GM10248 (cell line): Measurements from ENCODE around the gene BTBD2.

Experiments
- CTCF ChIA-PET: fragments of 300-600 bp; sonication (Branson Sonifier 250); formaldehyde crosslinking; extraction: SDS; loops from one replicate; lab custom pipeline; 2021; ENCODE audit warnings: antibody characterized with exemption; lab: Yijun Ruan, JAX
- POLR2A ChIA-PET: fragments of 350-650 bp; sonication (Branson Sonifier 250); formaldehyde crosslinking; extraction: SDS; loops from one replicate; lab custom pipeline; 2020; ENCODE audit warnings: antibody characterized with exemption; lab: Yijun Ruan, JAX
- DNase-seq: peaks from one replicate; pipeline ENCODE4 v3.0.0; 2012; ENCODE audit errors: extremely low spot score
- TF ChIP-seq, protein P1 (sequence below): IDR thresholded peaks from 2 replicates; pipeline ENCODE4 v1.5.1; 2012; ENCODE audit warnings: mild to moderate bottlenecking, low read depth; ENCODE audit errors: extremely low read depth, missing control alignments, control extremely low read depth

BTBD2 gene

DNA sequence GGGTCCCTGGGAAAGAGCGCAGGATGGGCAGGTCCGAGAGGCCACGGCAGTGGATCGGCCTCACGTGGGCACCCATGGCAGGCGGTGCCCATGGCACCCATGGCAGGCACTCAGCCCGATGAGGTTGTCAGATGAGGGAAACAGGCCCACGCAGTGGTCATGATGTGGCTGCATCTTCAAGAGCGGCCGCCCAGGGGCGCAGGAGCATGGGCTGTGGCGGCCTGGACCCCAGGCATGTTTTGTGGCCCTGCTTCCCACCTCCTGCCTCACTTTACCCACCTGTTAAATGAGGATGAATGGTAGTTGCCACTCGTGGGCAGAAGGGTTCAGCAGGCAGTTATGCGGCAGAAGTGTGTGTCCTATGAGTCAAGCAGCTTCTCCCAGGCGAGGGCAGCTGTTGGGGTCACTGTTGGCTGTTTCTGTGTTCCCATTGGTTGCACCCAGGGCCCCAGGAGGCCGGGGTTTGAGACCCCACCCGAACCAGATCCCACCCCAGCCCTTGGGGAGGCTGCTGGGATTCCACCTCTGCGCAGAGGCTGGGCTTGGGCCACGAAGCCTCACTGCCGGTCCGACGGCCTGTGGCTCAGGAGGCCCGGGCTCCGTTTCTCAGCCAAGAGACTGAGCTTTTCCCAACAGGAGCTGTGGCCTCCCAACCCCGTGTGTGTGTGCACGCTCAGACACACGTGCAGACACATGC lies 44.6 kb downstream of the BTBD2 start:
- ChIA-PET POLR2A (interaction anchor here (1.1 kb wide), 1 partner anchor 20 kb away, joined by 3 read pairs; no protein-coding TSS in a partner anchor), CTCF (interaction anchor here (1.3 kb wide), 1 partner anchor 107 kb away, joined by 3 read pairs; no protein-coding TSS in a partner anchor)
- no peak for DNase-seq
- TF ChIP-seq, protein P1, sequence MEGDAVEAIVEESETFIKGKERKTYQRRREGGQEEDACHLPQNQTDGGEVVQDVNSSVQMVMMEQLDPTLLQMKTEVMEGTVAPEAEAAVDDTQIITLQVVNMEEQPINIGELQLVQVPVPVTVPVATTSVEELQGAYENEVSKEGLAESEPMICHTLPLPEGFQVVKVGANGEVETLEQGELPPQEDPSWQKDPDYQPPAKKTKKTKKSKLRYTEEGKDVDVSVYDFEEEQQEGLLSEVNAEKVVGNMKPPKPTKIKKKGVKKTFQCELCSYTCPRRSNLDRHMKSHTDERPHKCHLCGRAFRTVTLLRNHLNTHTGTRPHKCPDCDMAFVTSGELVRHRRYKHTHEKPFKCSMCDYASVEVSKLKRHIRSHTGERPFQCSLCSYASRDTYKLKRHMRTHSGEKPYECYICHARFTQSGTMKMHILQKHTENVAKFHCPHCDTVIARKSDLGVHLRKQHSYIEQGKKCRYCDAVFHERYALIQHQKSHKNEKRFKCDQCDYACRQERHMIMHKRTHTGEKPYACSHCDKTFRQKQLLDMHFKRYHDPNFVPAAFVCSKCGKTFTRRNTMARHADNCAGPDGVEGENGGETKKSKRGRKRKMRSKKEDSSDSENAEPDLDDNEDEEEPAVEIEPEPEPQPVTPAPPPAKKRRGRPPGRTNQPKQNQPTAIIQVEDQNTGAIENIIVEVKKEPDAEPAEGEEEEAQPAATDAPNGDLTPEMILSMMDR, result no peak

DNA sequence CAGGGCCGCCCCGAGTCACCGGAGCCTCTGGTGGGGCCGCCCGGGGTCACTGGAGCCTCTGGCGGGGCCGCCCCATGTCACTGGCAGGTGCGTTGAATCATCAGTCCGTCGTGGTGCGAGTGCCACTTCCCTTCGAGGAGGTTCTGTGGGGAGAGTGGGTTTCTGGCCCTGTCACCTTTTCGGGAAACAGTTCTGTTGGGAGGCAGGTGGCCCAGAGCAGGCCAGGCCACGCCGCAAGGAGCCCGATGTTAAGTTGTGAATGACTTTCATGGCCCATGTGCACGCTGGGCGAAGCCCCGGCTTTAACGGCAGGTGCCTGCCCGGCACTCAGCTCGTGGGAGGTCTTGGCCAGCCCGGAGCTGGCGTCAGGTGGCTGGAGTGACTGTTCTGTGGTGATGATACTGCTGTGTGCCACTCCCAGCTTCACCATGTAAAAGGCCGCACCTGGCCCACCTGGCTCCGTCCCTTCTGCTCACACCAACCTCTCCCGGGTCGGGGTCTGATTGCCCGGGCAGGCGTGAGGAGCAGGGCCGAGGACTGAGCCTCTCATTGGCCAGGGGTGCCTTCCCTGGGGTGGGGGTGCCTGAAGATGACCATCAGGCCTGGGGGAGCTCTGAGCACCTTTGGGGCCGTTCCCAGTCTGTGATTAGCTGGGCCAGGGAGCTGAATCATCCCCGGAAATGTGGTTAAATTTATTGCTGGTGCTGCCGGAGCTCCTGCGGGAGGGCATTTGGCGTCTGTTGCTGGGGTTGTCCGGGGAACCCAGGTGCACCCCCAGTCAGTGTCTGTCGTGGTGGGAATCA lies 45.3 kb downstream of the BTBD2 start:
- TF ChIP-seq, protein P1, result no peak
- no peak for DNase-seq
- ChIA-PET POLR2A (interaction anchor here (0.6 to 1.1 kb wide), 2 partner anchors 20 to 164 kb away, joined by 3 read pairs; no protein-coding TSS in a partner anchor), CTCF (interaction anchor here (1.3 to 1.6 kb wide), 4 partner anchors 42 to 132 kb away, joined by 3 read pairs; no protein-coding TSS in a partner anchor)

DNA sequence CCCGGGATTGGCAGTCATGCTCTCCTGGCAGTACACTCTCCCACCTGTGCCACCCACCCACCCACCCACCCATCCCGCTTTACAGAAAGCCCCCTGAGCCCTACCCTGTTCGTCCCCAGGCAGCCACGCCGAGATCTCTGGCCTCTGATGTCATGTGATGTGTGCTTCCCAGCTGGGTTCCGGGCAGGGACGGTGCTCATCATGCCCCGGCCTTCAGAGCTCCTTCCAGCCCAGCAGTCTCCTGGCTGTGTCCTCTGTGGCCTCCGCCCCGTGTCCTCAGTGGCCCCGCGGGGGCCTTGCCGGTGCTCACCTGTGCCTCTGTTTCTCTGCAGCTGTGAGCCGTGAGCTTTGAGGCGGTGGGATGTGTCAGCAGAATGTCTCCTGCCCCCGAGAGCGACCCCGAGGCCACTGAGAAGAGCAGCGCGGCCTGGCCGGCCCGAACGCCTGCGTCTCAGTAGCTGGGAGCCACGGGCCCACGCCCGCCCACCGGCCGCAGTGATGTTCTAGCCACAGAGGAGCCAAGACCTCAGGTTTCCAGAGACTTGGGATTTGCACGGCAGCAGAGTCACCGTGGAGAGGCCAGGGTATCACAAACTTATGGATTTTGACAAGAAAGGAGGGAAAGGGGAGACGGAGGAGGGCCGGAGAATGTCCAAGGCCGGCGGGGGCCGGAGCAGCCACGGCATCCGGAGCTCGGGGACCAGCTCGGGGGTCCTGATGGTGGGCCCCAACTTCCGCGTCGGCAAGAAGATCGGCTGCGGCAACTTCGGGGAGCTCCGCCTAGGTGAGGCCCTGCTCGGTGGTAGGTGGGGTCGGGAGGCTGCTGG lies 46.1 kb downstream of the BTBD2 start:
- DNase-seq, result no peak
- POLR2A ChIA-PET, result interaction anchor here (0.6 kb wide), 1 partner anchor 165 kb away, joined by 3 read pairs; no protein-coding TSS in a partner anchor
- CTCF ChIA-PET, result interaction anchor here (1.3 to 1.6 kb wide), 4 partner anchors 41 to 132 kb away, joined by 3 read pairs; no protein-coding TSS in a partner anchor

DNA sequence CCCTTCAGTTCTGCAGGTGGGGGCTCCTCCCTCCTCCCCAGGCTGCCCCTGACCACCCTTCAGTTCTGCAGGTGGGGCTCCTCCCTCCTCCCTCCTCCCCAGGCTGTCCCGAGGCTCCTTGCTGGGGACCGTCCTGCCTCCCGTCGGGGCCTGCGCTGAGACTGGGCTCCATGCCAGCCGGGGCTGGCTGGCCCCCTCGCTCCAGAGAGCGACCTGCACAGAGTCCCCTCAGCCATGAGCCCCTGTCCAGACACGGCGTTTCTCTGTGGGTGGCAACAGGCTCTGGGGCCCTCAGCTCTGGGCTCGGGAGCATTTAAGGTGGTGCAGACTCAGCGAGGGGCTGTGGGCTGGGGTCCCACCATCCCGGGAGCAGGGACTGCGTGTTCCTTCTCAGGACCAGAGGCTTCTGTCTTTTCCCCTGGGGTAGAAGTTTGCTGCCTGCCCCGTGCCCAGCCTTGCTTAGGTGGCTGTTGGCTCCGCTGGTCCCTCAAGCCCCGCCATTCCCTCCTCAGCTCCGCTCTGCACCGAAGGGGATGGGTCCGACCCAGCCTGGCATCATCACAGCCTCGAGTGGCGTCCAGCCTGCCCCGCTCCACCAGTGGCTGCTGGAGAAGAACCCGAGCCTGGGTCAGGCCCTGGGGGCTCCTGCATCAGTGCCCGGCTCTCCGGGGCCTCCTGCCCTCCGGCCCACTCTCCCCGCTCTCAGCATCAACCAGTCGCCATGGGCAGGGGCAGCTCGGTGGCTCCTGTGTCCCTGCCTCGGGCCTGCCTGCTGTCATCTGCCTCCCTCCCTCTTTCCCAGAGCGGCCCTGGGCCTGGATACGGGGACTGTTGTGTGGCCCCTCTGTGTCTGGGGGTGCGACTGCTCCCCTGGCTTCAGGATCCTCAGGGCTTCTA lies 47.0 kb downstream of the BTBD2 start:
- TF ChIP-seq, protein P1, result no peak
- POLR2A ChIA-PET, result no interaction called here
- DNase-seq, result no peak
- CTCF ChIA-PET, result interaction anchor here (1.5 to 1.6 kb wide), 2 partner anchors 40 to 51 kb away, joined by 3 read pairs; no protein-coding TSS in a partner anchor

More for the DNA sequence above, 46.1 kb downstream of the BTBD2 start:
- TF ChIP-seq, protein P1, result no peak

DNA sequence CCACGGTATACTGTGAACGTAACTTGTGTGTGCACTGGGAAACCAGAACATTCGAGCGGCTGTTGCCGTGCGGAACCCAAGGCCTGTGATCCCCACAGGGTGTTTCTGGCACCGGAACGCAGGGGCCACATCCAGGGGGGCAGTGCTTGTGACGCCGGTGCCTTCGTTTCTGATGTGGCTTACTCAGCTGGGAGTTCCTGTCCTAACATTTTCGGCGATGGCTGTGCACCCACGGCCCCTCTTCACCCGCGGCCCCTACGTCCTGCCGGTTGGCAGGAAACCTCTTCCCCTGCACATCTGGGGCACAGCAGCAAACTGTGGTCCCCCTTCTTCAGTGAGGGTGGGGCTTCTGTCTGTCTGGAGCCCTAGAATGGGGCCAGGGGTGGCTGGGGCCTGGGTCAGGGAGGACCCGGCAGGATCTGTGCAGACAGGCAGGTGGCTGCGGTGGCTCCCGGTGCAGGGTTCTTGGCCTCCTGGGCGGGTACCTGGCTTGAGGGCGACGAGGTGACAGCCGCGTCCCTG lies 48.4 kb downstream of the BTBD2 start:
- DNase-seq, result no peak
- POLR2A ChIA-PET, result no interaction called here
- CTCF ChIA-PET, result no interaction called here
- TF ChIP-seq, protein P1, result no peak
